ENCODE measurements around the gene EFTUD2.
"Not testable (repeated sequence)": the region's sequence is repeated elsewhere in the genome, so short reads cannot be mapped to it uniquely, and the experiment has no call there.

Gene EFTUD2

GRCh38 chr17:44899074-44899782, at the start of gene EFTUD2:
Gene EFTUD2 (minus strand): TSS chr17:44899445. CDS start chr17:44894521, 4,924 bp downstream.
- DNase-seq: peak; percentile 88

- DNase-seq: no peak
Measured at GRCh38 chr17:44948315-44948795, 49.1 kb upstream of the EFTUD2 start.

- DNase-seq: peak; percentile 98
Measured at GRCh38 chr17:44947461-44948314, 48.4 kb upstream of the EFTUD2 start, which contains the start of gene KIF18B. Gene KIF18B (minus strand): TSS chr17:44947773. CDS start chr17:44936344, 11,429 bp downstream.

- DNase-seq: not testable (repeated sequence)
Measured at GRCh38 chr17:44945652-44946051, 46.4 kb upstream of the EFTUD2 start.

GRCh38 chr17:44942456-44942855, 43.2 kb upstream of the EFTUD2 start:
- DNase-seq: no peak

- no peak for DNase-seq
Measured at GRCh38 chr17:44941712-44942331, 42.6 kb upstream of the EFTUD2 start.

GRCh38 chr17:44940768-44941167, 41.5 kb upstream of the EFTUD2 start:
- no peak for DNase-seq

GRCh38 chr17:44940317-44940716, 41.1 kb upstream of the EFTUD2 start:
- peak; percentile 76 for DNase-seq

GRCh38 chr17:44935116-44935515, 35.9 kb upstream of the EFTUD2 start:
- no peak for DNase-seq

- no peak for DNase-seq
Measured at GRCh38 chr17:44934745-44935105, 35.5 kb upstream of the EFTUD2 start.

GRCh38 chr17:44933824-44934744, 34.8 kb upstream of the EFTUD2 start:
- no peak for DNase-seq

- DNase-seq: no peak
Measured at GRCh38 chr17:44932787-44933097, 33.5 kb upstream of the EFTUD2 start.

GRCh38 chr17:44932096-44932786, 33.0 kb upstream of the EFTUD2 start:
- no peak for DNase-seq

GRCh38 chr17:44931376-44931775, 32.1 kb upstream of the EFTUD2 start:
- no peak for DNase-seq

- no peak for DNase-seq
Measured at GRCh38 chr17:44930667-44931066, 31.4 kb upstream of the EFTUD2 start.

- DNase-seq: no peak
Measured at GRCh38 chr17:44928950-44929720, 29.9 kb upstream of the EFTUD2 start.

- DNase-seq: no peak
Measured at GRCh38 chr17:44928136-44928535, 28.9 kb upstream of the EFTUD2 start.

GRCh38 chr17:44927696-44928095, 28.5 kb upstream of the EFTUD2 start:
- DNase-seq: no peak

GRCh38 chr17:44926821-44927525, 27.7 kb upstream of the EFTUD2 start:
- no peak for DNase-seq
